ENCODE results near the gene EMCN. TPM values are rescaled to one million over a fixed set of nuclear protein-coding genes. Genes with fewer than 3 reads are reported as not detected.

EMCN gene
- total RNA-seq, 2 experiments from 2014 or later: not detected

- Mint-ChIP-seq H3K4me1 (ENCODE audit: low read depth) (no peaks in the 10 kb centered on the region), H3K4me3 (no peak overlapping the region), H3K27ac (no peak overlapping the region), H3K9me3 (peaks cover 13% of the 10 kb centered on the region), H3K27me3 (no peaks in the 10 kb centered on the region), H3K36me3 (ENCODE audit: low read depth) (no peaks in the 10 kb centered on the region)
- ChIA-PET CTCF (no interaction called here), POLR2A (no interaction called here)
- intact Hi-C loops (cut with micrococcal nuclease): no loop called here
- TF ChIP-seq CTCF (IDR thresholded peaks at IDR 0.05): no peak
- ATAC-seq (no peak), DNase-seq (no peak)
Measured at GRCh38 chr4:100494166-100494565, 23.7 kb downstream of the EMCN start.

DNA sequence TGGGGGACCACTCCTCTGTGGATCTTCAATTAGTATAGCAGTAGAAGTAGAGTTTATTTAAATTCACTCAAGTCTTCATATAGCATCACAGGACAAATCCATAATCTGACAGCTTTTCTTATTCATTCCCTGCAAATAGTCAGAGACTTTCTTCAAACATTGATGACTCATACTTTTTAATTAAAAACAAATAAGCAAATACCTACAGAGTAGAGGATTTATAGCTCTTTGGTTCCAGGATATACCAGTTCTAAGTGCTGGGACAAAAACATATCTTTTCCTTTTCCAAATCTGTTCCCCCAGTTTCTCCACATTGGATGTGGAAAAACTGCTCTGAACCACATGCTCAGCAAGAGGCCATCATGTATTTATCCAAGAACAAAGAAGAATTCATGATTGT lies 24.1 kb downstream of the EMCN start:
- ATAC-seq (no peak), DNase-seq (no peak)
- no peaks in the 10 kb centered on the region for H3K4me1 Mint-ChIP-seq (ENCODE audit: low read depth)
- no peak overlapping the region for H3K4me3 Mint-ChIP-seq
- H3K36me3 Mint-ChIP-seq (ENCODE audit: low read depth): no peaks in the 10 kb centered on the region
- CTCF ChIA-PET: no interaction called here
- H3K9me3 Mint-ChIP-seq: peaks cover 13% of the 10 kb centered on the region
- POLR2A ChIA-PET: no interaction called here
- no peak overlapping the region for H3K27ac Mint-ChIP-seq
- H3K27me3 Mint-ChIP-seq: no peaks in the 10 kb centered on the region
- no peak for TF ChIP-seq CTCF (IDR thresholded peaks at IDR 0.05)
- intact Hi-C loops (cut with micrococcal nuclease): no loop called here

DNA sequence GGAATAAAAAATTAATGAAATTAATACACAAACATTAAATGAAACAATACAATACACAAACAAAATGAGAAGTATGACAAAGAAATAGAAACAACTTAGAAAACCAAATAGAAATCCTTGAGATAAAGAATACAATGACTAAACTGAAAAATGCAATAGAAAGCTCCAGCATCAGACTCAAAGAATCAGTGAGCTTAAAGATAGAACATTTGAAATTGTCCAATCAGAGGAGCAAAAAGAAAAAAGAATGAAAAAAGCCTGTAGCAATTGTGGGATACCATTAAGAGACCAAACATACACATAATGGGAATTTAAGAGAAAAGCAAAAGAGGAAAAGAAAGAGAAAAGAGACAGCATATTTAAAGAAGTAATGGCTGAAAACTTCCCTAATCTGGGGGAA lies 25.7 kb downstream of the EMCN start:
- peaks cover 13% of the 10 kb centered on the region for H3K9me3 Mint-ChIP-seq
- POLR2A ChIA-PET: no interaction called here
- DNase-seq (no peak), ATAC-seq (no peak)
- H3K27ac Mint-ChIP-seq: no peak overlapping the region
- intact Hi-C loops (cut with micrococcal nuclease): no loop called here
- CTCF ChIA-PET: no interaction called here
- TF ChIP-seq CTCF (IDR thresholded peaks at IDR 0.05): no peak
- H3K27me3 Mint-ChIP-seq: no peaks in the 10 kb centered on the region
- H3K4me3 Mint-ChIP-seq: no peak overlapping the region
- H3K4me1 Mint-ChIP-seq (ENCODE audit: low read depth): no peaks in the 10 kb centered on the region
- no peaks in the 10 kb centered on the region for H3K36me3 Mint-ChIP-seq (ENCODE audit: low read depth)

GRCh38 chr4:100489305-100489704 lies 28.5 kb downstream of the EMCN start:
- Mint-ChIP-seq H3K27ac (no peak overlapping the region), H3K4me3 (no peak overlapping the region)
- intact Hi-C loops (cut with micrococcal nuclease): no loop called here

GRCh38 chr4:100486496-100486895 lies 31.3 kb downstream of the EMCN start:
- ATAC-seq (no peak), DNase-seq (no peak)
- ChIA-PET POLR2A (no interaction called here), CTCF (interaction anchor here (0.9 kb wide), 1 partner anchor 39 kb away, joined by 3 read pairs; no protein-coding TSS in a partner anchor)
- Mint-ChIP-seq H3K4me1 (ENCODE audit: low read depth) (no peaks in the 10 kb centered on the region), H3K36me3 (ENCODE audit: low read depth) (no peaks in the 10 kb centered on the region), H3K4me3 (no peak overlapping the region), H3K9me3 (peaks cover 6% of the 10 kb centered on the region), H3K27ac (no peak overlapping the region), H3K27me3 (no peaks in the 10 kb centered on the region)
- intact Hi-C loops (cut with micrococcal nuclease): no loop called here
- TF ChIP-seq CTCF (IDR thresholded peaks at IDR 0.05): no peak

More at GRCh38 chr4:100489305-100489704, 28.5 kb downstream of the EMCN start:
- Mint-ChIP-seq H3K9me3 (peaks cover 13% of the 10 kb centered on the region), H3K27me3 (no peaks in the 10 kb centered on the region), H3K4me1 (ENCODE audit: low read depth) (no peaks in the 10 kb centered on the region), H3K36me3 (ENCODE audit: low read depth) (no peaks in the 10 kb centered on the region)
- TF ChIP-seq CTCF (IDR thresholded peaks at IDR 0.05): no peak
- DNase-seq (no peak), ATAC-seq (no peak)
- ChIA-PET CTCF (interaction anchor here (1.5 kb wide), 1 partner anchor 12 kb away, joined by 3 read pairs; no protein-coding TSS in a partner anchor), POLR2A (no interaction called here)
